LHCN-M2 (cell line): ENCODE measurements around the gene ATF2. TPM values are rescaled to one million over a fixed set of nuclear protein-coding genes. Genes with fewer than 3 reads are reported as not detected.

Source experiments
- DNase-seq: peaks from one replicate; pipeline ENCODE4 v3.0.0-alpha.2; 2012; ENCODE audit warnings: low read depth
- polyA plus RNA-seq: library from polyadenylated mRNA; unstranded; fragments of >200 nt; gene quantifications from one replicate; pipeline ENCODE4 v1.2.1, GENCODE V29; 2012; ENCODE audit warnings: missing spikeins
- total RNA-seq: library from RNA; depleted of rRNA; stranded (reverse); fragments of >200 nt; gene quantifications from 2 replicates; pipeline ENCODE4 v1.2.3, GENCODE V29; 2014; rRNA removed

The ATF2 gene
- 35.5 and 37.3 TPM in 2 replicates for total RNA-seq
- 10.6 TPM for polyA plus RNA-seq

GRCh38 chr2:175167792-175168563, at the start of gene ATF2:
Gene ATF2, minus strand, starts transcription at chr2:175168203. Its CDS starts 31,760 bp downstream, at chr2:175136443.
- DNase-seq: peak; percentile 100

- peak; percentile 52 for DNase-seq
Observed at GRCh38 chr2:175207741-175208438, 39.9 kb upstream of the ATF2 start.

- DNase-seq: no peak
Observed at GRCh38 chr2:175206866-175207265, 38.9 kb upstream of the ATF2 start.

- DNase-seq: peak; percentile 66
Observed at GRCh38 chr2:175205523-175205922, 37.5 kb upstream of the ATF2 start.

- peak; percentile 68 for DNase-seq
Observed at GRCh38 chr2:175203621-175204496, 35.9 kb upstream of the ATF2 start.

GRCh38 chr2:175195012-175195411, 27.0 kb upstream of the ATF2 start:
- no peak for DNase-seq

- DNase-seq: no peak
Observed at GRCh38 chr2:175188761-175189160, 20.8 kb upstream of the ATF2 start.

GRCh38 chr2:175187378-175187777, 19.4 kb upstream of the ATF2 start:
- peak; percentile 42 for DNase-seq

GRCh38 chr2:175183674-175184073, 15.7 kb upstream of the ATF2 start:
- no peak for DNase-seq

- DNase-seq: no peak
Observed at GRCh38 chr2:175181877-175182308, 13.9 kb upstream of the ATF2 start.

- peak; percentile 95 for DNase-seq
Observed at GRCh38 chr2:175181104-175181876, 13.3 kb upstream of the ATF2 start, which contains the start of gene ATP5MC3. Gene ATP5MC3, minus strand, starts transcription at chr2:175181710. Its CDS starts 317 bp downstream, at chr2:175181393.

- peak; percentile 34 for DNase-seq
Observed at GRCh38 chr2:175180701-175181103, 12.7 kb upstream of the ATF2 start.

- no peak for DNase-seq
Observed at GRCh38 chr2:175176624-175177023, 8.6 kb upstream of the ATF2 start.

- peak; percentile 31 for DNase-seq
Observed at GRCh38 chr2:175175896-175176295, 7.9 kb upstream of the ATF2 start.

GRCh38 chr2:175175320-175175719, 7.3 kb upstream of the ATF2 start:
- DNase-seq: no peak

- DNase-seq: no peak
Observed at GRCh38 chr2:175170659-175171304, 2.8 kb upstream of the ATF2 start.

GRCh38 chr2:175169191-175169590, 1.2 kb upstream of the ATF2 start:
- no peak for DNase-seq

GRCh38 chr2:175168564-175168945, 552 bp upstream of the ATF2 start:
- no peak for DNase-seq

GRCh38 chr2:175167076-175167791, 769 bp downstream of the ATF2 start:
- peak; percentile 52 for DNase-seq
